IMR-90 (cell line): ENCODE measurements around the gene PFKFB2. TPM values are rescaled to one million over a fixed set of nuclear protein-coding genes. Genes with fewer than 3 reads are reported as not detected.

ENCODE experiments used
- ATAC-seq: fragments of 200-7000 bp; cut with Tn5 transposase; 2 replicates; pipeline ENCODE4 v1.9.1; 2020; ENCODE audit warnings: low read depth, mild to moderate bottlenecking, moderate library complexity
- BruUV-seq: library from RNA; stranded (reverse); fragments of 400-500 nt; replicated peaks from 2 replicates; lab custom pipeline; 2021; lab: Mats Ljungman, UMichigan
- CTCF ChIA-PET: fragments of 300-600 bp; formaldehyde crosslinking; extraction: SDS; loops from one replicate; lab custom pipeline; 2021; ENCODE audit warnings: antibody characterized with exemption; lab: Yijun Ruan, JAX
- POLR2A ChIA-PET: fragments of 300-600 bp; sonication (Branson Sonifier 250); formaldehyde crosslinking; loops from one replicate; lab custom pipeline; 2022; ENCODE audit warnings: antibody characterized with exemption; ENCODE audit not compliant: unreplicated experiment; lab: Charles Lee
- DNase-seq: peaks from one replicate; pipeline ENCODE4 v3.0.0; 2013
- H2AFZ ChIP-seq: replicated peaks from 2 replicates; pipeline ENCODE3; 2013; ENCODE audit warnings: low read length, mild to moderate bottlenecking; ENCODE audit not compliant: poor library complexity
- H2AK5ac ChIP-seq: 2 replicates; pipeline ENCODE4 v1.6.1; 2013; ENCODE audit warnings: low read depth, low read length, inconsistent platforms
- H2AK9ac ChIP-seq: replicated peaks from 2 replicates; pipeline ENCODE3; 2013; ENCODE audit warnings: mild to moderate bottlenecking, low read depth, low read length, moderate library complexity; ENCODE audit not compliant: poor library complexity
- H2BK120ac ChIP-seq: 2 replicates; pipeline ENCODE4 v1.6.1; 2013; ENCODE audit warnings: low read depth, low read length, inconsistent platforms
- H2BK15ac ChIP-seq: 3 replicates; pipeline ENCODE4 v1.6.1; 2013; ENCODE audit warnings: low read depth, low read length, inconsistent platforms
- H2BK20ac ChIP-seq: 2 replicates; pipeline ENCODE4 v1.6.1; 2013; ENCODE audit warnings: low read depth, mild to moderate bottlenecking, inconsistent platforms, low read length, moderate library complexity
- H2BK5ac ChIP-seq: 2 replicates; pipeline ENCODE4 v1.6.1; 2013; ENCODE audit warnings: mild to moderate bottlenecking, low read depth, low read length, inconsistent platforms; ENCODE audit not compliant: poor library complexity, severe bottlenecking
- H3K14ac ChIP-seq: replicated peaks from 2 replicates; pipeline ENCODE4 v1.6.1; 2013; ENCODE audit warnings: low read depth, low read length, inconsistent platforms
- H3K18ac ChIP-seq: 2 replicates; pipeline ENCODE4 v1.6.1; 2013; ENCODE audit warnings: low read depth, low read length, control low read depth
- H3K23ac ChIP-seq: 2 replicates; pipeline ENCODE4 v1.6.1; 2013; ENCODE audit warnings: low read depth, low read length, inconsistent platforms
- H3K27ac ChIP-seq: 2 replicates; pipeline ENCODE4 v1.5.1; 2013; ENCODE audit warnings: mild to moderate bottlenecking, control low read depth, low read length; ENCODE audit not compliant: insufficient read depth
- H3K27me3 ChIP-seq: 2 replicates; pipeline ENCODE4 v1.6.1; 2013; ENCODE audit warnings: low read length; ENCODE audit not compliant: control insufficient read depth, insufficient read depth
- H3K36me3 ChIP-seq: 2 replicates; pipeline ENCODE4 v1.6.1; 2013; ENCODE audit warnings: low read length, mixed read lengths; ENCODE audit not compliant: control insufficient read depth, insufficient read depth
- H3K4ac ChIP-seq: 2 replicates; pipeline ENCODE4 v1.6.1; 2013; ENCODE audit warnings: low read depth, low read length, inconsistent platforms
- H3K4me1 ChIP-seq: 2 replicates; pipeline ENCODE4 v1.6.1; 2013; ENCODE audit warnings: low read length, mixed read lengths; ENCODE audit not compliant: control insufficient read depth, insufficient read depth
- H3K4me2 ChIP-seq: 2 replicates; pipeline ENCODE4 v1.6.1; 2013; ENCODE audit warnings: low read depth, mild to moderate bottlenecking, control low read depth, low read length, moderate library complexity
- H3K4me3 ChIP-seq: 2 replicates; pipeline ENCODE4 v1.5.1; 2013; ENCODE audit warnings: low read depth, mild to moderate bottlenecking, control low read depth, low read length, moderate library complexity; ENCODE audit not compliant: insufficient read depth
- H3K56ac ChIP-seq: 2 replicates; pipeline ENCODE4 v1.6.1; 2013; ENCODE audit warnings: low read length, inconsistent platforms; ENCODE audit not compliant: insufficient read depth; ENCODE audit errors: extremely low read depth
- H3K79me1 ChIP-seq, 2 experiments: 2 replicates each; pipeline ENCODE4 v1.6.1; 2013; ENCODE audit warnings: low read length in 2 of 2, inconsistent platforms in 1 of 2, low read depth in 1 of 2
- H3K9ac ChIP-seq: 2 replicates; pipeline ENCODE4 v1.6.1; 2013; ENCODE audit warnings: low read depth, low read length, control low read depth
- H3K9me1 ChIP-seq: 2 replicates; pipeline ENCODE4 v1.6.1; 2013; ENCODE audit warnings: low read length, inconsistent platforms; ENCODE audit not compliant: insufficient read depth
- H3K9me3 ChIP-seq: 2 replicates; pipeline ENCODE4 v1.6.1; 2013; ENCODE audit warnings: low read length; ENCODE audit not compliant: control insufficient read depth, insufficient read depth
- H4K20me1 ChIP-seq: 2 replicates; pipeline ENCODE4 v1.6.1; 2013; ENCODE audit warnings: low read length, inconsistent platforms; ENCODE audit not compliant: insufficient read depth
- H4K5ac ChIP-seq: 2 replicates; pipeline ENCODE4 v1.6.1; 2013; ENCODE audit warnings: mild to moderate bottlenecking, low read depth, low read length, control low read depth
- H4K8ac ChIP-seq, 2 experiments: 2 replicates each; pipeline ENCODE4 v1.6.1; 2013; ENCODE audit warnings: low read depth in 2 of 2, low read length in 2 of 2, control low read depth in 1 of 2, inconsistent platforms in 1 of 2
- H4K91ac ChIP-seq: 2 replicates; pipeline ENCODE4 v1.6.1; 2013; ENCODE audit warnings: low read depth, low read length, inconsistent platforms; ENCODE audit not compliant: insufficient read depth
- BHLHE40 ChIP-seq: fragments of 150-350 bp; IDR thresholded peaks from 2 replicates; pipeline ENCODE4 v1.6.1; 2016; ENCODE audit warnings: mild to moderate bottlenecking, low read depth, low read length
- CEBPB ChIP-seq: IDR thresholded peaks from 2 replicates; pipeline ENCODE4 v1.6.1; 2012; ENCODE audit warnings: low read depth, low read length, improper control_type of control experiment
- CHD1 ChIP-seq: IDR thresholded peaks from 2 replicates; pipeline ENCODE4 v1.6.1; 2012; ENCODE audit warnings: low read depth, low read length, improper control_type of control experiment
- FOS ChIP-seq: fragments of 150-350 bp; IDR thresholded peaks from 2 replicates; pipeline ENCODE4 v1.6.1; 2016; ENCODE audit warnings: low read depth, low read length
- MAFK ChIP-seq: IDR thresholded peaks from 2 replicates; pipeline ENCODE4 v1.6.1; 2012; ENCODE audit warnings: low read depth, low read length, improper control_type of control experiment
- MAZ ChIP-seq: IDR thresholded peaks from 2 replicates; pipeline ENCODE4 v1.6.1; 2012; ENCODE audit warnings: low read depth, mild to moderate bottlenecking, low read length, improper control_type of control experiment, moderate library complexity, borderline replicate concordance
- MXI1 ChIP-seq: IDR thresholded peaks from 2 replicates; pipeline ENCODE4 v1.6.1; 2012; ENCODE audit warnings: low read depth, mild to moderate bottlenecking, low read length, moderate library complexity, borderline replicate concordance
- NFE2L2 ChIP-seq: fragments of 150-350 bp; IDR thresholded peaks from 2 replicates; pipeline ENCODE4 v1.6.1; 2016; ENCODE audit warnings: low read depth, mild to moderate bottlenecking, low read length
- POLR2A ChIP-seq: IDR thresholded peaks from 2 replicates; pipeline ENCODE4 v1.6.1; 2012; ENCODE audit warnings: mild to moderate bottlenecking, low read depth, low read length
- RAD21 ChIP-seq: IDR thresholded peaks from 2 replicates; pipeline ENCODE4 v1.6.1; 2012; ENCODE audit warnings: low read length, improper control_type of control experiment
- RCOR1 ChIP-seq: IDR thresholded peaks from 2 replicates; pipeline ENCODE4 v1.6.1; 2012; ENCODE audit warnings: mild to moderate bottlenecking, low read length, improper control_type of control experiment; ENCODE audit not compliant: insufficient replicate concordance
- SMC3 ChIP-seq: fragments of 150-350 bp; IDR thresholded peaks from 2 replicates; pipeline ENCODE4 v1.6.1; 2016; ENCODE audit warnings: low read depth, mild to moderate bottlenecking, antibody characterized with exemption, low read length, moderate library complexity
- WGBS, 2 experiments: methylation state at CpG; one replicate each; pipeline versions ENCODE4 v1.1.5 to v1.1.7; 2013; ENCODE audit warnings: missing lambda C conversion rate in 2 of 2; ENCODE audit not compliant: insufficient read length in 1 of 2; ENCODE audit errors: extremely low coverage in 2 of 2; 5-methylcytosine and 5-hydroxymethylcytosine counted together
- dilution Hi-C: fragments of 300-500 bp; cut with HindIII; formaldehyde crosslinking; loops from one replicate; pipeline ENCODE4 v1.14.3; 2018; ENCODE audit warnings: low sequenced_read_pairs; ENCODE audit not compliant: unreplicated experiment
- in situ Hi-C: fragments of 300-500 bp; cut with MboI; formaldehyde crosslinking; loops from 3 replicates; pipeline ENCODE4 v1.14.3; 2019; ENCODE audit warnings: low sequenced_read_pairs, inconsistent platforms, mixed read lengths
- intact Hi-C: fragments of 100-400 bp; cut with micrococcal nuclease; formaldehyde crosslinking; loops from 2 replicates; pipeline ENCODE4 v1.10.0; 2022
- polyA plus RNA-seq, 3 experiments: library from polyadenylated mRNA; depleted of rRNA; stranded (reverse); fragments of >200 nt; gene quantifications; 2 replicates each; pipeline ENCODE4 v1.2.3, GENCODE V29; 2012; ENCODE audit warnings: low replicate concordance in 1 of 3
- total RNA-seq: library from RNA; depleted of rRNA; stranded (reverse); fragments of >200 nt; gene quantifications from 2 replicates; pipeline ENCODE4 v1.2.3, GENCODE V29; 2012
- TF ChIP-seq, protein P1 (sequence below): conservative IDR thresholded peaks from 2 replicates; pipeline ENCODE4 v1.5.1; 2012; ENCODE audit warnings: mild to moderate bottlenecking, low read depth, low read length, improper control_type of control experiment
- TF ChIP-seq, protein P2 (sequence below): fragments of 150-350 bp; IDR thresholded peaks from 2 replicates; pipeline ENCODE4 v1.6.1; 2017; ENCODE audit warnings: mild to moderate bottlenecking, antibody characterized with exemption, low read length, low read depth
- TF ChIP-seq, protein P3 (sequence below): fragments of 150-350 bp; IDR thresholded peaks from 2 replicates; pipeline ENCODE4 v1.6.1; 2016; ENCODE audit warnings: low read depth, mild to moderate bottlenecking, low read length, moderate library complexity, borderline replicate concordance

The PFKFB2 gene
- total and polyA plus RNA-seq, 2 of the 4 experiments (the other 2 are of a cell fraction) = 0.62 to 1.3 TPM

DNA sequence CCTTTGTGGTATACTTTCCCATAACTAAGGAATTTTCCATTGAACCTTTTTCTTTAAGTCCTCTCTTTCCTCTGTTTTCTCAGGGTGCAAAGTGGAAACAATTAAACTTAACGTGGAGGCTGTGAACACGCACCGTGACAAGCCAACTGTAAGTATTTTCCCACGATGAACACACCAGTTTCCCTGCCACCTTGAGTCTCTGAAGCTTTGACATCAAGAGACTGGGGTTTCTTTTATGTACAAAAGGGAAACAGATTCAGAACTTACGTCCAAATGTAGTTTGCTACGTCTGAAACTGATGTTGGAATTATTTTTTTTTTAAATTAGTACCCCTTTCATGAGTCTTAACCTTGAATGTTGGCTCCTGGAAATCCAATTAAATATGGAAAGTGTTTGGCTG is 18.4 kb downstream of the PFKFB2 start:
- Histone ChIP-seq H3K4ac (no peak overlapping the region), H4K5ac (no peak overlapping the region), H4K91ac (no peak overlapping the region), H2AK5ac (no peak overlapping the region), H2BK5ac (no peak overlapping the region), H3K27me3 (no peaks in the 10 kb centered on the region; the same call in 1 of the 2 replicates), H2BK15ac (no peak overlapping the region), H3K18ac (no peak overlapping the region), H2BK20ac (no peak overlapping the region), H3K79me1 (no peaks in the 10 kb centered on the region), H3K56ac (no peak overlapping the region), H3K27ac (no peak overlapping the region), H3K9me1 (no peaks in the 10 kb centered on the region), H3K4me1 (no peaks in the 10 kb centered on the region), H3K9ac (no peak overlapping the region), H4K8ac (no peak overlapping the region), H3K9me3 (no peaks in the 10 kb centered on the region), H3K4me3 (no peak overlapping the region), H3K36me3 (no peaks in the 10 kb centered on the region), H2AK9ac (no peak overlapping the region), H3K23ac (no peak overlapping the region), H3K4me2 (no peak overlapping the region), H3K14ac (no peak overlapping the region), H2BK120ac (no peak overlapping the region), H4K20me1 (no peaks in the 10 kb centered on the region), H2AFZ (no peak overlapping the region)
- ChIA-PET POLR2A (no interaction called here), CTCF (interaction anchor here (1.0 kb wide), 1 partner anchor 93 kb away, joined by 3 read pairs; no protein-coding TSS in a partner anchor)
- no TSS peak for BruUV-seq
- in situ Hi-C loops (no loop called here), intact Hi-C loops (loop anchor here (10.0 kb wide), 2 partner anchors 157 to 317 kb away; no protein-coding TSS in a partner anchor), dilution Hi-C loops (no loop called here)
- no peak for ATAC-seq
- no peak for TF ChIP-seq CEBPB
- no peak for TF ChIP-seq RAD21
- no peak for TF ChIP-seq BHLHE40
- no peak for TF ChIP-seq MAZ
- TF ChIP-seq SMC3 = no peak
- no peak for TF ChIP-seq FOS
- TF ChIP-seq, protein P1, sequence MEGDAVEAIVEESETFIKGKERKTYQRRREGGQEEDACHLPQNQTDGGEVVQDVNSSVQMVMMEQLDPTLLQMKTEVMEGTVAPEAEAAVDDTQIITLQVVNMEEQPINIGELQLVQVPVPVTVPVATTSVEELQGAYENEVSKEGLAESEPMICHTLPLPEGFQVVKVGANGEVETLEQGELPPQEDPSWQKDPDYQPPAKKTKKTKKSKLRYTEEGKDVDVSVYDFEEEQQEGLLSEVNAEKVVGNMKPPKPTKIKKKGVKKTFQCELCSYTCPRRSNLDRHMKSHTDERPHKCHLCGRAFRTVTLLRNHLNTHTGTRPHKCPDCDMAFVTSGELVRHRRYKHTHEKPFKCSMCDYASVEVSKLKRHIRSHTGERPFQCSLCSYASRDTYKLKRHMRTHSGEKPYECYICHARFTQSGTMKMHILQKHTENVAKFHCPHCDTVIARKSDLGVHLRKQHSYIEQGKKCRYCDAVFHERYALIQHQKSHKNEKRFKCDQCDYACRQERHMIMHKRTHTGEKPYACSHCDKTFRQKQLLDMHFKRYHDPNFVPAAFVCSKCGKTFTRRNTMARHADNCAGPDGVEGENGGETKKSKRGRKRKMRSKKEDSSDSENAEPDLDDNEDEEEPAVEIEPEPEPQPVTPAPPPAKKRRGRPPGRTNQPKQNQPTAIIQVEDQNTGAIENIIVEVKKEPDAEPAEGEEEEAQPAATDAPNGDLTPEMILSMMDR = no peak
- no peak for TF ChIP-seq POLR2A
- TF ChIP-seq, protein P2, sequence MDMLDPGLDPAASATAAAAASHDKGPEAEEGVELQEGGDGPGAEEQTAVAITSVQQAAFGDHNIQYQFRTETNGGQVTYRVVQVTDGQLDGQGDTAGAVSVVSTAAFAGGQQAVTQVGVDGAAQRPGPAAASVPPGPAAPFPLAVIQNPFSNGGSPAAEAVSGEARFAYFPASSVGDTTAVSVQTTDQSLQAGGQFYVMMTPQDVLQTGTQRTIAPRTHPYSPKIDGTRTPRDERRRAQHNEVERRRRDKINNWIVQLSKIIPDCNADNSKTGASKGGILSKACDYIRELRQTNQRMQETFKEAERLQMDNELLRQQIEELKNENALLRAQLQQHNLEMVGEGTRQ = no peak
- TF ChIP-seq NFE2L2 = no peak
- TF ChIP-seq RCOR1 = no peak
- no peak for TF ChIP-seq MAFK
- no peak for TF ChIP-seq CHD1
- no peak for TF ChIP-seq MXI1
- TF ChIP-seq, protein P3, sequence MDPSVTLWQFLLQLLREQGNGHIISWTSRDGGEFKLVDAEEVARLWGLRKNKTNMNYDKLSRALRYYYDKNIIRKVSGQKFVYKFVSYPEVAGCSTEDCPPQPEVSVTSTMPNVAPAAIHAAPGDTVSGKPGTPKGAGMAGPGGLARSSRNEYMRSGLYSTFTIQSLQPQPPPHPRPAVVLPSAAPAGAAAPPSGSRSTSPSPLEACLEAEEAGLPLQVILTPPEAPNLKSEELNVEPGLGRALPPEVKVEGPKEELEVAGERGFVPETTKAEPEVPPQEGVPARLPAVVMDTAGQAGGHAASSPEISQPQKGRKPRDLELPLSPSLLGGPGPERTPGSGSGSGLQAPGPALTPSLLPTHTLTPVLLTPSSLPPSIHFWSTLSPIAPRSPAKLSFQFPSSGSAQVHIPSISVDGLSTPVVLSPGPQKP = no peak
- no CpG with 5 or more reads among the region's 6 CpGs for WGBS, 2 experiments
- DNase-seq = no peak
